HG03196 (cell line): Measurements from ENCODE around the gene PGAP2.

ENCODE experiments used
- ATAC-seq: cut with Tn5 transposase; IDR thresholded peaks from one replicate; pipeline ENCODE4 v1.9.1; 2021; ENCODE audit not compliant: unreplicated experiment

PGAP2 gene

GRCh38 chr11:3831378-3832239, 23.2 kb downstream of the PGAP2 start:
- no peak for ATAC-seq

GRCh38 chr11:3832816-3833215, 24.5 kb downstream of the PGAP2 start:
- ATAC-seq, result no peak

- no peak for ATAC-seq
These were observed 25.1 kb downstream of the PGAP2 start for GRCh38 chr11:3833449-3833848.

- no peak for ATAC-seq
These were observed 25.9 kb downstream of the PGAP2 start for GRCh38 chr11:3834349-3834663.

- no peak for ATAC-seq
These were observed 26.5 kb downstream of the PGAP2 start for GRCh38 chr11:3834664-3835461.

- ATAC-seq, result no peak
These were observed 27.4 kb downstream of the PGAP2 start for GRCh38 chr11:3835751-3836150.

GRCh38 chr11:3836903-3837302, 28.5 kb downstream of the PGAP2 start:
- no peak for ATAC-seq

GRCh38 chr11:3837793-3838192, 29.4 kb downstream of the PGAP2 start:
- no peak for ATAC-seq

- ATAC-seq, result no peak
These were observed 30.1 kb downstream of the PGAP2 start for GRCh38 chr11:3838504-3838903.

GRCh38 chr11:3840004-3840869, 31.9 kb downstream of the PGAP2 start:
- ATAC-seq, result no peak

GRCh38 chr11:3840870-3841425, 32.6 kb downstream of the PGAP2 start, which contains the start of gene RHOG:
TSS of gene RHOG (minus strand) at chr11:3840959. CDS start at chr11:3828138, 12,821 bp downstream.
- peak; percentile 52 for ATAC-seq

- peak; percentile 45 for ATAC-seq
These were observed 33.3 kb downstream of the PGAP2 start for GRCh38 chr11:3841426-3842350.

- ATAC-seq, result no peak
These were observed 35.0 kb downstream of the PGAP2 start for GRCh38 chr11:3843326-3843725.

- ATAC-seq, result no peak
These were observed 36.9 kb downstream of the PGAP2 start for GRCh38 chr11:3845246-3845645.

- ATAC-seq, result no peak
These were observed 37.3 kb downstream of the PGAP2 start for GRCh38 chr11:3845670-3846069.

GRCh38 chr11:3849297-3849874, 41.0 kb downstream of the PGAP2 start:
- ATAC-seq, result no peak

GRCh38 chr11:3853545-3853842, 45.1 kb downstream of the PGAP2 start:
- no peak for ATAC-seq

- ATAC-seq, result peak; percentile 40
These were observed 45.7 kb downstream of the PGAP2 start for GRCh38 chr11:3853899-3854659.

GRCh38 chr11:3854660-3854976, 46.3 kb downstream of the PGAP2 start:
- ATAC-seq, result no peak
